ENCODE measurements around the gene GRAP. TPM values are rescaled to one million over a fixed set of nuclear protein-coding genes. Genes with fewer than 3 reads are reported as not detected.

GRAP gene
- total and polyA plus RNA-seq, 2 donors (not counting 3 experiments of a cell fraction or from before 2014, with no cell fraction given), result 32.1 to 43.6 TPM

DNA sequence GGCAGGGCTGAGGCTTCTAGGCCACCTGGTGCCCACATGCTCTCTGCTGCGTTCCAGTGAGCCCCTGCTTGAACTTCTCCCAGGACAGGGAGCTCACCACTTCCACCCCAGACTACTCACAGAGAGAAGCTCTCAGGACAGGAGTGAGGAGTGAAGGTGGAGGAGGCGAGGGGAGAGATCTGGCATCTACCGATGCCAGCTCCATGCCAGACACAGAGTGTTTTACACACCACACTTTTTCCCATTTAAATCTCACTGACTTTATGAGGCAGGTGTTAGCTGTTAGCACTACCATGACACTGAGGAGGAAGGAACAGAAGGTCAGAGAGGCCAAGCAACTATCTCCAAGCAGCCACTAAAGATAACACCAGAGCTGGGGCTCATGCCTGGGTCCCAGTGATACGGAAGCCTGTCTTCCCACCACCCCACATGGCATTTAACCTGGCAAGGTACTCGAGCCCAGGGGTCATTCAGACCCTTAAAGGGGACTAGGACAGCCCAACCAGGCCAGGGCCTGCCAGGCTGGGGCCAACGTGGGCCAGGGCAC is 49.0 kb downstream of the GRAP start:
- peaks cover 0 to 2% of the 10 kb centered on the region in 2 experiments for H3K36me3 ChIP-seq (ENCODE audit: control insufficient read depth in 2 of 2, extremely low read depth in 1 of 2, insufficient read depth in 2 of 2, low read length in 2 of 2)
- H3K4me1 ChIP-seq (ENCODE audit: control insufficient read depth, extremely low read depth, insufficient read depth, low read length), result peaks cover 9% of the 10 kb centered on the region
- no peak overlapping the region for H2AFZ ChIP-seq (ENCODE audit: low read depth, low read length)
- no TSS peak for BruUV-seq (replicated peaks)
- H3K27ac ChIP-seq (ENCODE audit: insufficient read depth, low read depth, low read length), result no peak overlapping the region
- intact Hi-C loops (cut with micrococcal nuclease), result no loop called here
- TF ChIP-seq, protein P1, sequence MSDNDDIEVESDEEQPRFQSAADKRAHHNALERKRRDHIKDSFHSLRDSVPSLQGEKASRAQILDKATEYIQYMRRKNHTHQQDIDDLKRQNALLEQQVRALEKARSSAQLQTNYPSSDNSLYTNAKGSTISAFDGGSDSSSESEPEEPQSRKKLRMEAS (IDR thresholded peaks at IDR 0.05; ENCODE audit: insufficient read depth, insufficient read length), result no peak
- no peak for TF ChIP-seq POLR2AphosphoS5 (IDR thresholded peaks at IDR 0.05; ENCODE audit: insufficient read depth, low read depth, low read length)
- DNase-seq (ENCODE audit: low read depth, low spot score) (no peak), FAIRE-seq (no peak)
- no peaks in the 10 kb centered on the region for H4K20me1 ChIP-seq (replicated peaks; ENCODE audit: control insufficient read depth, extremely low read depth, insufficient read depth, low read length)
- no peaks in the 10 kb centered on the region for H3K9me3 ChIP-seq (replicated peaks; ENCODE audit: control insufficient read depth, insufficient read depth, low read length)
- POLR2A ChIA-PET, result no interaction called here
- dilution Hi-C loops (cut with MboI; ENCODE audit: extremely low pct_ligation_motif_present, low sequenced_read_pairs), result no loop called here
- H3K4me2 ChIP-seq (ENCODE audit: insufficient read depth, low read length), result no peak overlapping the region
- H3K27me3 ChIP-seq (ENCODE audit: control insufficient read depth in 2 of 2, insufficient read depth in 2 of 2, low read length in 2 of 2), result no peaks in the 10 kb centered on the region
- CTCF ChIA-PET, result interaction anchor here (0.9 to 1.9 kb wide), 6 partner anchors 13 to 43 kb away, joined by 3 to 9 read pairs (median 4); no protein-coding TSS in a partner anchor
- H3K9me1 ChIP-seq (replicated peaks; ENCODE audit: control insufficient read depth, extremely low read depth, insufficient read depth, low read length), result no peaks in the 10 kb centered on the region
- no peak overlapping the region for H3K4me3 ChIP-seq (replicated peaks in 1 of 3; ENCODE audit: insufficient read depth in 1 of 3, low read depth in 1 of 3, low read length in 3 of 3)
- H3K79me2 ChIP-seq (ENCODE audit: control insufficient read depth, insufficient read depth, low read length), result peaks cover 48% of the 10 kb centered on the region
- H3K9ac ChIP-seq (replicated peaks; ENCODE audit: extremely low read depth, insufficient read depth, low read length), result no peak overlapping the region

DNA sequence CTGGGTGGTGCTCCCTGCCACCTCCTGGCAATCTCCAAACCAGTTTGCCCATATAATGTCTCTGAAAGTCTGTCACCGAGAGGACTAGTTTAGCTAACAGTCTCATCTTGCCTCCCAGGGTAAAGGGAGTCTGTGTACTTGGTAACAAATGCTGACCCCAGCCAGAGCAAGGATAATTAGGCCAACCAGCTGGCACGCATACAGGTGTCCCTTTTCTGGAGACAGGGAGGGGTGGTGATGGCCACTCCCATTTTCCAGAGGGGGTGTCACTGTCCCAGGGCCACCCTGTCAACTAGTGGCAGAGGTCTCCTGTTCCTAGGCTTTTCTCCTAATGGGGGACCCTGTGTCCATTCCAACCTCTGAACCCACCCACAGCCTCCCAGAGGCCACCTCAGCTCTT is 50.3 kb downstream of the GRAP start:
- dilution Hi-C loops (cut with MboI; ENCODE audit: extremely low pct_ligation_motif_present, low sequenced_read_pairs), result no loop called here
- H3K9ac ChIP-seq (replicated peaks; ENCODE audit: extremely low read depth, insufficient read depth, low read length), result no peak overlapping the region
- CTCF ChIA-PET, result interaction anchor here (1.1 to 1.9 kb wide), 3 partner anchors 15 to 35 kb away, joined by 3 to 9 read pairs (median 4); no protein-coding TSS in a partner anchor
- peaks cover 39% of the 10 kb centered on the region for H3K79me2 ChIP-seq (ENCODE audit: control insufficient read depth, insufficient read depth, low read length)
- DNase-seq (ENCODE audit: low read depth, low spot score) (no peak), FAIRE-seq (no peak)
- TF ChIP-seq POLR2AphosphoS5 (IDR thresholded peaks at IDR 0.05; ENCODE audit: insufficient read depth, low read depth, low read length) (no peak), GATA2 (IDR thresholded peaks at IDR 0.05; ENCODE audit: insufficient read depth, insufficient read length, low read depth, low read length) (no peak), FOS (IDR thresholded peaks at IDR 0.05; ENCODE audit: borderline replicate concordance, insufficient read depth, low read length) (no peak), EZH2 (IDR thresholded peaks at IDR 0.05; ENCODE audit: borderline replicate concordance, low read depth, low read length, severe bottlenecking) (no peak), MYC (IDR thresholded peaks at IDR 0.05; ENCODE audit: low read depth, low read length) (no peak), JUN (IDR thresholded peaks at IDR 0.05; ENCODE audit: borderline replicate concordance, insufficient read depth, insufficient read length, low read depth) (no peak), POLR2A (IDR thresholded peaks at IDR 0.05; ENCODE audit: low read depth, low read length) (no peak)
- TF ChIP-seq, protein P2, sequence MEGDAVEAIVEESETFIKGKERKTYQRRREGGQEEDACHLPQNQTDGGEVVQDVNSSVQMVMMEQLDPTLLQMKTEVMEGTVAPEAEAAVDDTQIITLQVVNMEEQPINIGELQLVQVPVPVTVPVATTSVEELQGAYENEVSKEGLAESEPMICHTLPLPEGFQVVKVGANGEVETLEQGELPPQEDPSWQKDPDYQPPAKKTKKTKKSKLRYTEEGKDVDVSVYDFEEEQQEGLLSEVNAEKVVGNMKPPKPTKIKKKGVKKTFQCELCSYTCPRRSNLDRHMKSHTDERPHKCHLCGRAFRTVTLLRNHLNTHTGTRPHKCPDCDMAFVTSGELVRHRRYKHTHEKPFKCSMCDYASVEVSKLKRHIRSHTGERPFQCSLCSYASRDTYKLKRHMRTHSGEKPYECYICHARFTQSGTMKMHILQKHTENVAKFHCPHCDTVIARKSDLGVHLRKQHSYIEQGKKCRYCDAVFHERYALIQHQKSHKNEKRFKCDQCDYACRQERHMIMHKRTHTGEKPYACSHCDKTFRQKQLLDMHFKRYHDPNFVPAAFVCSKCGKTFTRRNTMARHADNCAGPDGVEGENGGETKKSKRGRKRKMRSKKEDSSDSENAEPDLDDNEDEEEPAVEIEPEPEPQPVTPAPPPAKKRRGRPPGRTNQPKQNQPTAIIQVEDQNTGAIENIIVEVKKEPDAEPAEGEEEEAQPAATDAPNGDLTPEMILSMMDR (IDR thresholded peaks at IDR 0.05; ENCODE audit: extremely low read depth in 1 of 2, insufficient read depth in 1 of 2, low read depth in 1 of 2, low read length in 2 of 2), result no peak
- TF ChIP-seq, protein P1 (IDR thresholded peaks at IDR 0.05; ENCODE audit: insufficient read depth, insufficient read length), result no peak
- H2AFZ ChIP-seq (ENCODE audit: low read depth, low read length), result no peak overlapping the region
- no peaks in the 10 kb centered on the region for H4K20me1 ChIP-seq (replicated peaks; ENCODE audit: control insufficient read depth, extremely low read depth, insufficient read depth, low read length)
- no peak overlapping the region for H3K4me2 ChIP-seq (ENCODE audit: insufficient read depth, low read length)
- intact Hi-C loops (cut with micrococcal nuclease), result no loop called here
- no peaks in the 10 kb centered on the region for H3K9me1 ChIP-seq (replicated peaks; ENCODE audit: control insufficient read depth, extremely low read depth, insufficient read depth, low read length)
- H3K4me1 ChIP-seq (ENCODE audit: control insufficient read depth, extremely low read depth, insufficient read depth, low read length), result no peaks in the 10 kb centered on the region
- H3K27ac ChIP-seq (ENCODE audit: insufficient read depth, low read depth, low read length), result no peak overlapping the region
- no peaks in the 10 kb centered on the region for H3K27me3 ChIP-seq (ENCODE audit: control insufficient read depth in 2 of 2, insufficient read depth in 2 of 2, low read length in 2 of 2)
- POLR2A ChIA-PET, result no interaction called here
- no TSS peak for BruUV-seq (replicated peaks)
- no peak overlapping the region for H3K4me3 ChIP-seq (replicated peaks in 1 of 3; ENCODE audit: insufficient read depth in 1 of 3, low read depth in 1 of 3, low read length in 3 of 3)
- H3K9me3 ChIP-seq (replicated peaks; ENCODE audit: control insufficient read depth, insufficient read depth, low read length), result no peaks in the 10 kb centered on the region
- peaks cover 0 to 2% of the 10 kb centered on the region in 2 experiments for H3K36me3 ChIP-seq (ENCODE audit: control insufficient read depth in 2 of 2, extremely low read depth in 1 of 2, insufficient read depth in 2 of 2, low read length in 2 of 2)
